Endothelial cell of umbilical vein (primary cell): ENCODE results near the gene SMAD7. TPM values are rescaled to one million over a fixed set of nuclear protein-coding genes. Genes with fewer than 3 reads are reported as not detected.
A peak's percentile ranks its signal among the peaks of the same experiment; 100 is the strongest.

Source experiments
- BruUV-seq: library from RNA; stranded (reverse); fragments of 400-500 nt; replicated peaks from 2 replicates; lab custom pipeline; 2021; lab: Mats Ljungman, UMichigan
- CTCF ChIA-PET: fragments of 300-600, 350-600 bp; sonication (Branson Sonifier 250); formaldehyde crosslinking; loops from one replicate; lab custom pipeline; 2021; ENCODE audit warnings: antibody characterized with exemption, inconsistent platforms; lab: Charles Lee
- POLR2A ChIA-PET: fragments of 300-600, 350-600 bp; sonication (Branson Sonifier 250); formaldehyde crosslinking; loops from one replicate; lab custom pipeline; 2021; ENCODE audit warnings: antibody characterized with exemption, inconsistent platforms; lab: Charles Lee
- DNase-seq: peaks from one replicate; pipeline ENCODE4 v3.0.0-alpha.2; 2011; ENCODE audit warnings: low read depth, low spot score
- FAIRE-seq: peaks from 2 replicates; lab custom pipeline; 2011; peaks lifted over from hg19 to GRCh38; lab: Jason Lieb, UNC
- H2AFZ ChIP-seq: 2 replicates; pipeline ENCODE4 v1.6.0; 2012; ENCODE audit warnings: low read depth, low read length, control low read depth, inconsistent platforms
- H3K27ac ChIP-seq: 2 replicates; pipeline ENCODE4 v1.5.1; 2011; ENCODE audit warnings: low read depth, mild to moderate bottlenecking, control low read depth, low read length, moderate library complexity; ENCODE audit not compliant: insufficient read depth
- H3K27me3 ChIP-seq, 2 experiments: 2 replicates each; pipeline versions ENCODE4 v1.6.0 to v1.6.1; 2011; ENCODE audit warnings: low read length in 2 of 2, mixed read lengths in 1 of 2; ENCODE audit not compliant: control insufficient read depth in 2 of 2, insufficient read depth in 2 of 2
- H3K36me3 ChIP-seq, 2 experiments: 2 replicates in 1 of 2; 3 replicates in 1 of 2; pipeline ENCODE4 v1.5.1; 2011; ENCODE audit warnings: low read length in 2 of 2, mild to moderate bottlenecking in 1 of 2, moderate library complexity in 1 of 2; ENCODE audit not compliant: control insufficient read depth in 2 of 2, insufficient read depth in 2 of 2; ENCODE audit errors: extremely low read depth in 1 of 2
- H3K4me1 ChIP-seq: 3 replicates; pipeline ENCODE4 v1.5.1; 2011; ENCODE audit warnings: mild to moderate bottlenecking, low read length; ENCODE audit not compliant: control insufficient read depth, insufficient read depth; ENCODE audit errors: extremely low read depth
- H3K4me2 ChIP-seq: 2 replicates; pipeline ENCODE4 v1.6.1; 2011; ENCODE audit warnings: low read length, control low read depth, mixed read lengths; ENCODE audit not compliant: insufficient read depth
- H3K4me3 ChIP-seq, 3 experiments: fragments of 200-600 bp in 1 of 3; sonication (generic), shearing (Covaris generic) in 1 of 3; replicated peaks in 1 of 3; 2 replicates each; pipeline ENCODE4 v1.5.1; 2011 to 2016; ENCODE audit warnings: control low read depth in 3 of 3, low read length in 3 of 3, mild to moderate bottlenecking in 2 of 3, inconsistent platforms in 1 of 3, low read depth in 1 of 3, moderate library complexity in 1 of 3; ENCODE audit not compliant: insufficient read depth in 1 of 3
- H3K79me2 ChIP-seq: 2 replicates; pipeline ENCODE4 v1.6.0; 2012; ENCODE audit warnings: low read length, inconsistent platforms; ENCODE audit not compliant: control insufficient read depth, insufficient read depth
- H3K9ac ChIP-seq: replicated peaks from 2 replicates; pipeline ENCODE3; 2011; ENCODE audit warnings: low read length, control low read depth; ENCODE audit not compliant: insufficient read depth; ENCODE audit errors: extremely low read depth
- H3K9me1 ChIP-seq: replicated peaks from 3 replicates; pipeline ENCODE4 v1.6.0; 2011; ENCODE audit warnings: mild to moderate bottlenecking, low read length; ENCODE audit not compliant: control insufficient read depth, insufficient read depth; ENCODE audit errors: extremely low read depth
- H3K9me3 ChIP-seq: replicated peaks from 2 replicates; pipeline ENCODE4 v1.5.1; 2012; ENCODE audit warnings: low read length, inconsistent platforms; ENCODE audit not compliant: control insufficient read depth, insufficient read depth
- H4K20me1 ChIP-seq: replicated peaks from 2 replicates; pipeline ENCODE3; 2011; ENCODE audit warnings: mild to moderate bottlenecking, low read length; ENCODE audit not compliant: control insufficient read depth, insufficient read depth; ENCODE audit errors: extremely low read depth
- FOS ChIP-seq: IDR thresholded peaks from 2 replicates; pipeline ENCODE4 v1.6.1; 2011; ENCODE audit warnings: mild to moderate bottlenecking, low read length, moderate library complexity, borderline replicate concordance; ENCODE audit not compliant: insufficient read depth
- JUN ChIP-seq: IDR thresholded peaks from 2 replicates; pipeline ENCODE4 v1.6.1; 2011; ENCODE audit warnings: borderline replicate concordance, low read depth; ENCODE audit not compliant: insufficient read length, insufficient read depth
- MYC ChIP-seq: IDR thresholded peaks from one replicate; pipeline ENCODE4 v1.6.1; 2011; ENCODE audit warnings: mild to moderate bottlenecking, low read depth, low read length
- POLR2AphosphoS5 ChIP-seq: IDR thresholded peaks from 2 replicates; pipeline ENCODE4 v1.6.1; 2012; ENCODE audit warnings: low read depth, mild to moderate bottlenecking, control low read depth, low read length, moderate library complexity; ENCODE audit not compliant: insufficient read depth
- dilution Hi-C: fragments of 300-500 bp; cut with MboI; formaldehyde crosslinking; loops from one replicate; pipeline ENCODE4 v1.15.0; 2019; ENCODE audit warnings: low sequenced_read_pairs; ENCODE audit not compliant: extremely low pct_ligation_motif_present
- intact Hi-C: fragments of 100-400 bp; cut with micrococcal nuclease; formaldehyde crosslinking; loops from one replicate; pipeline ENCODE4 v1.10.0; 2022
- polyA plus RNA-seq, 4 experiments: library from polyadenylated mRNA; depleted of rRNA in 3 of 4; stranded (reverse) in 3 of 4; unstranded in 1 of 4; fragments of >200 nt; gene quantifications; 2 replicates each; pipeline versions ENCODE4 v1.2.1 to v1.2.3, GENCODE V29; 2011 to 2012; ENCODE audit warnings: missing spikeins in 1 of 4
- total RNA-seq: library from RNA; stranded (reverse); gene quantifications from 2 replicates; pipeline ENCODE4 v1.2.3, GENCODE V29; 2021

The SMAD7 gene
- total and polyA plus RNA-seq, 2 donors (not counting 3 experiments of a cell fraction or from before 2014, with no cell fraction given) = 3.6 to 8.0 TPM

GRCh38 chr18:48923746-48924629, 26.8 kb downstream of the SMAD7 start:
- peaks cover 0 to 9% of the 10 kb centered on the region in 2 experiments for H3K36me3 ChIP-seq
- no TSS peak for BruUV-seq
- H4K20me1 ChIP-seq = no peaks in the 10 kb centered on the region
- DNase-seq = peak; percentile 63
- H3K27me3 ChIP-seq = no peaks in the 10 kb centered on the region
- peaks cover 11% of the 10 kb centered on the region for H3K79me2 ChIP-seq
- peaks cover 49% of the 10 kb centered on the region for H3K4me1 ChIP-seq
- dilution Hi-C loops = no loop called here
- CTCF ChIA-PET = interaction anchor here (0.8 to 2.2 kb wide), 12 partner anchors 8 to 255 kb away, joined by 3 to 6 read pairs (median 4); no protein-coding TSS in a partner anchor
- no peak overlapping the region for H3K9ac ChIP-seq
- peak; percentile 41 for TF ChIP-seq POLR2AphosphoS5
- peak; percentile 76 for TF ChIP-seq JUN
- peak; percentile 76 for TF ChIP-seq FOS
- TF ChIP-seq MYC = no peak
- no peak overlapping the region for H2AFZ ChIP-seq
- intact Hi-C loops = loop anchor here (2.0 kb wide), 1 partner anchor 75 kb away; no protein-coding TSS in a partner anchor
- H3K27ac ChIP-seq = peak overlapping the region; percentile 68
- H3K9me1 ChIP-seq = no peaks in the 10 kb centered on the region
- H3K4me2 ChIP-seq = no peak overlapping the region
- POLR2A ChIA-PET = interaction anchor here (1.0 kb wide), 1 partner anchor 168 kb away, joined by 3 read pairs; no protein-coding TSS in a partner anchor
- FAIRE-seq = peak; percentile 84
- H3K9me3 ChIP-seq = no peaks in the 10 kb centered on the region
- no peak overlapping the region for H3K4me3 ChIP-seq
